HEK293T (cell line): ENCODE measurements around the gene HOXD4.

Experiments used
- CTCF ChIA-PET: fragments of 350-600 bp; formaldehyde crosslinking; extraction: SDS; loops from one replicate; lab custom pipeline; 2021; ENCODE audit warnings: antibody characterized with exemption, inconsistent platforms; lab: Yijun Ruan, JAX
- POLR2A ChIA-PET: fragments of 350-600 bp; formaldehyde crosslinking; extraction: SDS; loops from one replicate; lab custom pipeline; 2020; ENCODE audit warnings: antibody characterized with exemption, inconsistent platforms; lab: Yijun Ruan, JAX
- DNase-seq: peaks from one replicate; pipeline ENCODE4 v3.0.0; 2012; ENCODE audit warnings: mixed read lengths; ENCODE audit errors: extremely low spot score
- ARNT ChIP-seq: fragments of 450-650 bp; IDR thresholded peaks from 2 replicates; pipeline ENCODE4 v1.6.1; 2017; ENCODE audit warnings: mild to moderate bottlenecking
- BHLHE40 ChIP-seq: fragments of 450-650 bp; IDR thresholded peaks from 2 replicates; pipeline ENCODE4 v1.6.1; 2016; ENCODE audit warnings: mild to moderate bottlenecking, moderate library complexity, borderline replicate concordance
- CTBP1 ChIP-seq: fragments of 450-650 bp; IDR thresholded peaks from 2 replicates; pipeline ENCODE4 v1.6.1; 2016; ENCODE audit warnings: borderline replicate concordance
- ELF4 ChIP-seq: fragments of 450-650 bp; IDR thresholded peaks from 2 replicates; pipeline ENCODE4 v1.6.1; 2017; ENCODE audit warnings: antibody characterized with exemption
- FOXA1 ChIP-seq: fragments of 450-650 bp; IDR thresholded peaks from 2 replicates; pipeline ENCODE4 v1.6.1; 2016; ENCODE audit warnings: mild to moderate bottlenecking
- FOXK2 ChIP-seq: fragments of 450-650 bp; IDR thresholded peaks from 2 replicates; pipeline ENCODE4 v1.6.1; 2016; ENCODE audit warnings: mild to moderate bottlenecking
- FOXM1 ChIP-seq: fragments of 450-650 bp; IDR thresholded peaks from 2 replicates; pipeline ENCODE4 v1.6.1; 2017; ENCODE audit warnings: mild to moderate bottlenecking, borderline replicate concordance
- HDGF ChIP-seq: fragments of 450-650 bp; IDR thresholded peaks from 2 replicates; pipeline ENCODE4 v1.6.1; 2017; ENCODE audit warnings: antibody characterized with exemption, borderline replicate concordance
- L3MBTL2 ChIP-seq: fragments of 450-650 bp; conservative IDR thresholded peaks from 2 replicates; pipeline ENCODE4 v1.6.1; 2016; ENCODE audit warnings: mild to moderate bottlenecking
- LEF1 ChIP-seq: fragments of 450-650 bp; IDR thresholded peaks from 2 replicates; pipeline ENCODE4 v1.6.1; 2017; ENCODE audit warnings: mild to moderate bottlenecking, borderline replicate concordance
- NFRKB ChIP-seq: fragments of 450-650 bp; IDR thresholded peaks from 2 replicates; pipeline ENCODE4 v1.6.1; 2016; ENCODE audit warnings: mild to moderate bottlenecking, moderate library complexity
- PKNOX1 ChIP-seq: fragments of 450-650 bp; IDR thresholded peaks from 2 replicates; pipeline ENCODE4 v1.6.1; 2016
- SP1 ChIP-seq: fragments of 450-650 bp; IDR thresholded peaks from 2 replicates; pipeline ENCODE4 v1.6.1; 2017
- SUZ12 ChIP-seq: fragments of 450-650 bp; IDR thresholded peaks from 2 replicates; pipeline ENCODE4 v1.6.1; 2016; ENCODE audit warnings: mild to moderate bottlenecking
- TARDBP ChIP-seq: fragments of 450-650 bp; IDR thresholded peaks from 2 replicates; pipeline ENCODE4 v1.6.1; 2016
- ZNF384 ChIP-seq: fragments of 450-650 bp; IDR thresholded peaks from 2 replicates; pipeline ENCODE4 v1.6.1; 2016

The HOXD4 gene

DNA sequence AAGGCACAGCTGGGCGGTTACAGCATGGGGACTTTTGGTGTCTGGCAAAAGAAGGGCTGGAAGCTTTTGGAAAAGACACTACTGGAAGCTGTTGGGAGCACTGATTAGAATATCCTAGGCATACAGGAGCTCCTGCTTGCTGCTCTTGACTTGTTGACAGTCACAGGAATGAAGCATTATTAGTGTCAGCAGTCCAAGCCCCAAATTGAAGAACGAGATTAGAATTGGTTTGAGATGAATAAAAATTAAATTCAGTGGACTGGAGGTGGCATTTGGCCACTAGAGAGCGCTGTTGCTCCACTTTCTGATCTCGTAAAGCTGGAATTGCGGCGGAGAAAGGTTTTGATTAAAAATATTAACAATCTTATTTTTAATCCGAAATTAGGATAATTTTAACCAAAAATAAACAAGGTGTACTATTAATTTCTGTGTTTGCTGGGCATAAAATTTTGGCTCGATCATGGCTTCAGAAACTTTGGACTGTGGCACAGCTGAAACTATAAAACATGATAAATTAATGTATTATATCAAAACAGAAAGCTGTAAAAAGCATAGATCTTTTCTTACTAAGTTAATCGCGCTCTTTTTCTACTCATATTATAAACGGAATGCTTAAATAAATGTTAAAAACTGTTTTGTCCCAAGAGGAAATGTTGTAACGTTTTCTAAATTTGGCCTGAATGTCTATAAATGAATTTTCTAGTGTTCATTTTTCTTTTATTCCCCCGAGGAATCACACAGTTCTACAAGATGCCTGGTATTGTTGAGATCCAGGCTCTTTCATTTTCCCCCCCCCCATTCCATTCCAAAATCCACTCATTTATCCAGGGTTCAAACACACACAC is 24.2 kb upstream of the HOXD4 start:
- CTCF ChIA-PET, result interaction anchor here (0.5 to 2.8 kb wide), 16 partner anchors 9 to 688 kb away, joined by 3 to 25 read pairs (median 4); no protein-coding TSS in a partner anchor
- DNase-seq, result no peak
- TF ChIP-seq NFRKB, result no peak
- TF ChIP-seq L3MBTL2, result no peak
- TF ChIP-seq ZNF384, result no peak
- TF ChIP-seq FOXA1, result no peak
- no peak for TF ChIP-seq LEF1
- no peak for TF ChIP-seq CTBP1
- no peak for TF ChIP-seq FOXK2
- no peak for TF ChIP-seq SUZ12
- TF ChIP-seq PKNOX1, result no peak
- TF ChIP-seq BHLHE40, result no peak
- no peak for TF ChIP-seq ELF4
- no peak for TF ChIP-seq HDGF
- no peak for TF ChIP-seq TARDBP
- TF ChIP-seq ARNT, result no peak
- TF ChIP-seq FOXM1, result no peak
- no peak for TF ChIP-seq SP1
- POLR2A ChIA-PET, result interaction anchor here (0.8 to 3.8 kb wide), 2 partner anchors 22 to 33 kb away, joined by 3 to 24 read pairs; no protein-coding TSS in a partner anchor

- no peak for DNase-seq
- ChIA-PET CTCF (interaction anchor here (0.5 to 2.1 kb wide), 9 partner anchors 9 to 526 kb away, joined by 3 to 11 read pairs (median 5); no protein-coding TSS in a partner anchor), POLR2A (interaction anchor here (3.8 kb wide), 1 partner anchor 22 kb away, joined by 24 read pairs; no protein-coding TSS in a partner anchor)
- TF ChIP-seq FOXA1 (no peak), TARDBP (no peak), ELF4 (no peak), SUZ12 (no peak), ZNF384 (no peak), L3MBTL2 (no peak)
Observed at GRCh38 chr2:176127774-176128072, 23.6 kb upstream of the HOXD4 start.

GRCh38 chr2:176128172-176128981 is 23.0 kb upstream of the HOXD4 start:
- ChIA-PET CTCF (interaction anchor here (0.8 to 2.1 kb wide), 5 partner anchors 8 to 526 kb away, joined by 3 to 10 read pairs (median 5); no protein-coding TSS in a partner anchor), POLR2A (interaction anchor here (3.8 to 5.4 kb wide), 2 partner anchors 23 kb away, joined by 24 to 35 read pairs; partner anchors contain the start of gene HOXD11)
- no peak for TF ChIP-seq ELF4
- no peak for TF ChIP-seq ARNT
- TF ChIP-seq L3MBTL2, result no peak
- TF ChIP-seq LEF1, result no peak
- TF ChIP-seq CTBP1, result no peak
- no peak for TF ChIP-seq TARDBP
- TF ChIP-seq ZNF384, result no peak
- no peak for TF ChIP-seq FOXK2
- TF ChIP-seq PKNOX1, result no peak
- no peak for TF ChIP-seq HDGF
- no peak for TF ChIP-seq SP1
- no peak for TF ChIP-seq BHLHE40
- no peak for TF ChIP-seq FOXM1
- TF ChIP-seq SUZ12, result no peak
- TF ChIP-seq NFRKB, result no peak
- no peak for TF ChIP-seq FOXA1
- no peak for DNase-seq

- CTCF ChIA-PET, result no interaction called here
- DNase-seq, result no peak
- POLR2A ChIA-PET, result interaction anchor here (1.4 to 5.4 kb wide), 2 partner anchors 24 to 499 kb away, joined by 3 to 35 read pairs; partner anchors contain the start of gene HOXD11
- TF ChIP-seq FOXK2 (no peak), TARDBP (peak; percentile 83), L3MBTL2 (peak; percentile 83), PKNOX1 (0 out of 2 replicates have a peak, but pooled peaks have one; percentile 22), CTBP1 (peak; percentile 69), ELF4 (no peak)
Observed at GRCh38 chr2:176128982-176129796, 22.2 kb upstream of the HOXD4 start, which contains the start of gene HOXD8. HOXD8 (plus strand) TSS chr2:176129705; CDS start chr2:176130367, 662 bp downstream.

DNA sequence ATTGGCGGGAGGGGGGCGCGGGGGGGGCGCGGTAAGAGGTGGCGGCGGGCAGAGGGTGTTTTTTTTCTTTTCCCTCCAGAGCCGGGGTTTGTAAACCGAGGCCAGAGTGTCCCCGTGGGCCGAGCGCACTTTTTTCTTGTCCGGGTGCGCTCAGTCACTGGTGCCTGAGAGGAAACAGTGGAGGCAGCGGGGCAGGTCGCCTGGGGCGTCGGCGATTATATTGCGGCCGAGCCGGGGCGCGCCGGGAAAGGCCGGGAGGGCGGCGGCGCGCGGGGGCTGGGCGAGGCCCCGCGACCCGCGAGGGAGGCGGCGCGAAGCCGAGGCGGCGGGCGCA is 21.6 kb upstream of the HOXD4 start:
- CTCF ChIA-PET, result interaction anchor here (0.6 to 1.0 kb wide), 2 partner anchors 28 to 507 kb away, joined by 3 to 4 read pairs; no protein-coding TSS in a partner anchor
- 0 out of 2 replicates have a peak, but pooled peaks have one; percentile 48 for TF ChIP-seq FOXM1
- no peak for TF ChIP-seq FOXA1
- no peak for TF ChIP-seq CTBP1
- no peak for DNase-seq
- POLR2A ChIA-PET, result interaction anchor here (1.3 to 5.4 kb wide), 3 partner anchors 24 to 507 kb away, joined by 3 to 35 read pairs (median 5); partner anchors contain the start of gene HOXD11
